ENCODE data around the gene ELMO3. TPM values are rescaled to one million over a fixed set of nuclear protein-coding genes. Genes with fewer than 3 reads are reported as not detected.

ELMO3 gene
- polyA plus RNA-seq, 1 donor from 2014 or later: 0.35 TPM

DNA sequence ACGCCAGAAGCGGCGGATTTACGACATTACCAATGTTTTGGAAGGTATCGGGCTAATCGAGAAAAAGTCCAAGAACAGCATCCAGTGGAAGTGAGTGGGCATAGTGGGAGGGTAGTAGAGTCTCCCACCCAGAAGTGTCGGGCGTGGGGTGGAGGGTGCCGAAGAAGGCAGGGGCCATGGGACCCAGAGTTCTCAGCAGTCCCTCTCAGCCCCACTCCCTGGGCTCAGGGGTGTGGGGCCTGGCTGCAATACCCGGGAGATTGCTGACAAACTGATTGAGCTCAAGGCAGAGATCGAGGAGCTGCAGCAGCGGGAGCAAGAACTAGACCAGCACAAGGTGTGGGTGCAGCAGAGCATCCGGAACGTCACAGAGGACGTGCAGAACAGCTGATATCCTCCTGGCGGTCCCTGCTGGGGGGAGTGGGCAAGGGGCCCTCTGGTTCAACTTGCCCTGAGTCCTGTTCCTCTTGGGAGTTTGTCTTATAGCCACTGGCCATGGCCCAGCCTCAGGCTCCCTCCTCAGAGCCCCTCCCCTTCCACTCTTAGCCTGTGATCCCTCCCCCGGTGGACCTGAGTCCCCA, 6.1 kb upstream of the ELMO3 start:
- Mint-ChIP-seq H3K36me3 (peaks cover 6% of the 10 kb centered on the region), H3K4me3 (peak overlapping the region; percentile 77 to 96 (median 90)), H3K27ac (peak overlapping the region in 2 of 3 donors; percentile 12 to 53), H3K4me1 (peaks cover 16 to 22% (median 19%) of the 10 kb centered on the region in 3 donors), H3K9me3 (no peaks in the 10 kb centered on the region), H3K27me3 (no peaks in the 10 kb centered on the region)

DNA sequence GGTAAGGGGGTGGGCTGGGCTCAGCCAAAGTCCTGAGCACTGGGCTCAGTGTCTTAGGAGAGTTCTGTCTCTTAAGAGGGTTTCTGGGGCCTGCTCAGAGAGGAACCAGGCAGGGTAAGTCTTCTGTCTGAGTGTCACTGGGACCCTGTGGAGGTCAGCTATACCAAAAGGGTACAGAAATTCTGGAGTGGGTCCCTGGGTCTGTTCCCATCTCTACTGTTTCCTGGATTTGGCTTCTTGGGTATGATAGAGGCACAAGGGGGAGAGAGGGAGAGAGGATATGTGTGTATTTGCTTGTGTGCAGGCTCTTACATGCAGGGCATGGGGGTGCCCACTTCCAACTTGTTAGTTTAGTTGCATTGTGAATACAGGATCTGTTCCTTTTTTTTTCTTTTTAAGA, 5.4 kb upstream of the ELMO3 start:
- Mint-ChIP-seq H3K36me3 (peaks cover 6% of the 10 kb centered on the region), H3K9me3 (no peaks in the 10 kb centered on the region), H3K27me3 (no peaks in the 10 kb centered on the region), H3K4me1 (peaks cover 16 to 23% (median 22%) of the 10 kb centered on the region in 3 donors), H3K4me3 (peak overlapping the region; percentile 60 to 96 (median 81)), H3K27ac (peak overlapping the region; percentile 12 to 46 (median 31))

DNA sequence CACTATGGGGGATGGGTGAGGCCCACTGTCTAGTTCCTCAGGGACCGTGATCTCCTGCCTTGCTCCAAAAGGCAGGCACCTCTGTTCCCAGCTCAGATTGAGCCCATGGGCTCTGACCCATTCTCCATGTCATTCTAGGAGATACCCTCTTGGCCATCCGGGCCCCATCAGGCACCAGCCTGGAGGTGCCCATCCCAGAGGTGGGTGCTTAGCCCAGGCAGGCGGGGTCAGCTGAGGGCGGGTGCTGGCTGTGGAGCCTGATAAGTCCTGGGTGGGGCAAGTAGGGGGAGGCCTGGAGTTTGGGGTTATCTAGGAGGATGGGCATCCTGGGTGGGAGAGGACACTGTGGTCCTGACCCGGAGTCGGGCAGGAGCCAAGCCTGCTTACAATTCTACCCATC, 4.7 kb upstream of the ELMO3 start:
- H3K9me3 Mint-ChIP-seq: no peaks in the 10 kb centered on the region
- peaks cover 16 to 23% (median 22%) of the 10 kb centered on the region in 3 donors for H3K4me1 Mint-ChIP-seq
- peak overlapping the region in 1 of 3 donors; percentile 57 for H3K27ac Mint-ChIP-seq
- peaks cover 6% of the 10 kb centered on the region for H3K36me3 Mint-ChIP-seq
- H3K27me3 Mint-ChIP-seq: no peaks in the 10 kb centered on the region
- H3K4me3 Mint-ChIP-seq: peak overlapping the region in 2 of 4 donors; percentile 77 to 84

DNA sequence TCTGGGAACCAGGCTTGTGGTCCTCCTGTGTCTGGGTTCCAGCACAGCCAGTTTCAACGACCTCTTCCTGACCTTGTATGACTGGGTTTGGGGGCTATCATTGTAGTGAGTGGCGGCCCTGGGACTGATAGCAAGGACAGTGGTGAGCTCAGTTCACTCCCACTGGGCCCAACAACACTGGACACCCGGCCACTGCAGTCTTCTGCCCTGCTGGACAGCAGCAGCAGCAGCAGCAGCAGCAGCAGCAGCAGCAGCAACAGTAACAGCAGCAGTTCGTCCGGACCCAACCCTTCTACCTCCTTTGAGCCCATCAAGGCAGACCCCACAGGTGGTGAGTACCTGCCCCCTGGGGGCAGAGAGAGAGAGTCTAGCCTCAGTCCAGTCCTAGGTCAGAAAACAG, 3.3 kb upstream of the ELMO3 start:
- Mint-ChIP-seq H3K4me3 (peak overlapping the region in 1 of 4 donors; percentile 77), H3K4me1 (peaks cover 16 to 23% (median 22%) of the 10 kb centered on the region in 3 donors), H3K36me3 (peaks cover 8% of the 10 kb centered on the region), H3K9me3 (no peaks in the 10 kb centered on the region), H3K27ac (peak overlapping the region in 1 of 3 donors; percentile 28), H3K27me3 (no peaks in the 10 kb centered on the region)

DNA sequence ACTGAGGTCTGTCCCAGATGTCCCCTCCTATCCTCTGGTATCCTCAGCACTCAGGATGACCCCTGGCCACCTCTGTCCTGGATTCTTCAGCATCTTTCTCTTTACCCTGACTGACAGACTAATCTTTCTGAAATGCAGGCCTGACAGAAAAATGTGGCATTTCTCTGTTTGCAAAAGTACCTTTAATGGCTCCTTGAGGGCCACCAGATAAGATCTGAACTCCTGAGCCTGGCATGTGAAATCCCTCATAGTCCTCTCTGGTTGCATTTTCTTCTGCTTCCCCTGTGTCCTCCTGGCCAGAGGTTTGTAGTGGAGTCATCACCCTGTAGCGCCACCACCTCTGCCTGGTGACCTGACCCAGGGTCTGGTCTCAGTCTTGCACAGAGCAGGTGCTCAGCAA, 2.0 kb upstream of the ELMO3 start:
- H3K36me3 Mint-ChIP-seq: peaks cover 8% of the 10 kb centered on the region
- peaks cover 12 to 16% (median 16%) of the 10 kb centered on the region in 3 donors for H3K4me1 Mint-ChIP-seq

DNA sequence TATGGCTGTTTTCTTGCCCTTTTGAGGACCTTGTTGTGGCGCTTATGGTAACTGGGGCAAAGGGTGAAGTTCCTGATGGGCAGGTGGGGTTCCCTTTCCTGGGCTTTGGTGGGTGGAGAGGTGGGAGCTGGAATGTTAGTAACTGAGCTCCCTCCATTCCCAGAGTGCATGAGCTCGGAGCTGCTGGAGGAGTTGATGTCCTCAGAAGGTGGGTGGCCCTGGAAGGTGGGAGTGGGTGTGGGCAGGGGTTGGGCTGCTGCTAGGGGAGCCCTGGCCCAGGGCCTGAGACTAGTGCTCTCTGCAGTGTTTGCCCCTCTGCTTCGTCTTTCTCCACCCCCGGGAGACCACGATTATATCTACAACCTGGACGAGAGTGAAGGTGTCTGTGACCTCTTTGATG, 1.2 kb upstream of the ELMO3 start:
- Mint-ChIP-seq H3K4me3 (no peak overlapping the region), H3K27ac (peak overlapping the region in 2 of 3 donors; percentile 67 to 74), H3K9me3 (no peaks in the 10 kb centered on the region), H3K36me3 (peaks cover 8% of the 10 kb centered on the region), H3K4me1 (peaks cover 9 to 14% (median 14%) of the 10 kb centered on the region in 3 donors), H3K27me3 (no peaks in the 10 kb centered on the region)

More for the DNA sequence above, 2.0 kb upstream of the ELMO3 start:
- no peaks in the 10 kb centered on the region for H3K9me3 Mint-ChIP-seq
- H3K4me3 Mint-ChIP-seq: peak overlapping the region in 1 of 4 donors; percentile 77
- H3K27ac Mint-ChIP-seq: peak overlapping the region in 1 of 3 donors; percentile 16
- H3K27me3 Mint-ChIP-seq: no peaks in the 10 kb centered on the region

DNA sequence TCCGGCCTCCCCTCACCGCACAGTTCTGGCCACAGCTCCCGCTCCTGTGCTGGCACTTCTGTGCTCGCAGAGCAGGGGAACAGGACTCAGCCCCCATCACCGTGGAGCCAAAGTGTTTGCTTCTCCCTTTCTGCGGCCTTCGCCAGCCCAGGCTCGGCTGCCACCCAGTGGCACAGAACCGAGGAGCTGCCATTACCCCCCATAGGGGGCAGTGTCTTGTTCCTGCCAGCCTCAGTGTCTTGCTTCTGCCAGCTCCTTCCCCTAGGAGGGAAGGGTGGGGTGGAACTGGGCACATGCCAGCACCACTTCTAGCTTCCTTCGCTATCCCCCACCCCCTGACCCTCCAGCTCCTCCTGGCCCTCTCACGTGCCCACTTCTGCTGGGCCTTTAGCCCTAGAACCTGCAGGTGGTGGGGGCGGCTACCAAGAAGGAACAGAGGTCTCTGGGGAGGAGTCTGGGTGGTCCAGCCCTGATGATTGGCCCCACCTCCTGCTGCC, 645 bp upstream of the ELMO3 start:
- H3K36me3 Mint-ChIP-seq: peaks cover 8% of the 10 kb centered on the region
- H3K4me3 Mint-ChIP-seq: peak overlapping the region in 2 of 4 donors; percentile 37 to 78
- H3K27ac Mint-ChIP-seq: peak overlapping the region; percentile 46 to 74 (median 67)
- H3K4me1 Mint-ChIP-seq: peaks cover 6 to 11% (median 11%) of the 10 kb centered on the region in 3 donors
- no peaks in the 10 kb centered on the region for H3K27me3 Mint-ChIP-seq
- no peaks in the 10 kb centered on the region for H3K9me3 Mint-ChIP-seq

DNA sequence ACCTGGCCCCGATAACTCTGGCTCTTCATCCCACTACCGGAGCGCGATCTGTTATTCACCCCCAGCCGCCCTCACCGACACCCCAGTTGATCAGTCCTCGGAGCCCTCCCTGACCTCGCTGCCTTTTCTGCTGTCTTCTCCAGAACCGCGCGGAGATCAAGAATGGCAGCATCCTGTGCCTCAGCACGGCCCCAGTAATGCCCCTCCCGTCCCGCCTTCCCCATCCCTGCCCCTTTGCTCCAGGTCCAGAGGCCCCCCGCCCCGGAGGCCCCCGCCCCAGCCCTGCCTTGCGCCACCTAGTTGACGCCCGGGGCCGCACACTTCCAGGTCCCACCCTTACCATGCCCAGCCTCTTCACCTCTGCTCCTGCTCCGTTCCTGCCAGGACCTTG, 872 bp downstream of the ELMO3 start:
- Mint-ChIP-seq H3K27me3 (no peaks in the 10 kb centered on the region), H3K36me3 (peaks cover 8% of the 10 kb centered on the region), H3K9me3 (no peaks in the 10 kb centered on the region), H3K27ac (peak overlapping the region in 1 of 3 donors; percentile 76), H3K4me3 (peak overlapping the region in 2 of 4 donors; percentile 25 to 63), H3K4me1 (peaks cover 2 to 11% (median 3%) of the 10 kb centered on the region in 3 donors)

DNA sequence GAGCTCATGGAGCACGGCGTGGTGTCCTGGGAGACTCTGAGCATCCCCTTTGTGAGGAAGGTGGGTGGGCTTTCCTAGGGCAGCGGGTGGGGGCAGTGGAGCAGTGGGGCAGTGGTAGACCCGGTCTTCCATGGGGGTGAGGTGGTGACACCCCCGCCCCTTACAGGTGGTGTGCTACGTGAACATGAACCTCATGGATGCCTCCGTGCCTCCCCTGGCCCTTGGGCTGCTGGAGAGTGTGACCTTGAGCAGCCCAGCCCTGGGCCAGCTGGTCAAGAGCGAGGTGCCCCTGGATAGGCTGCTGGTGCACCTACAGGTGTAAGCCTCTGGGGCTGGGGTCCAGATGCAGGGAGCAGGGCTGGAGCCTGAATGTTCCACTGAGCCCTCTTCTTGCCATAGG, 1.6 kb downstream of the ELMO3 start:
- Mint-ChIP-seq H3K27me3 (no peaks in the 10 kb centered on the region), H3K27ac (no peak overlapping the region), H3K4me3 (peak overlapping the region in 1 of 4 donors; percentile 17), H3K9me3 (no peaks in the 10 kb centered on the region), H3K4me1 (peaks cover 2 to 11% (median 3%) of the 10 kb centered on the region in 3 donors), H3K36me3 (peaks cover 8% of the 10 kb centered on the region)

DNA sequence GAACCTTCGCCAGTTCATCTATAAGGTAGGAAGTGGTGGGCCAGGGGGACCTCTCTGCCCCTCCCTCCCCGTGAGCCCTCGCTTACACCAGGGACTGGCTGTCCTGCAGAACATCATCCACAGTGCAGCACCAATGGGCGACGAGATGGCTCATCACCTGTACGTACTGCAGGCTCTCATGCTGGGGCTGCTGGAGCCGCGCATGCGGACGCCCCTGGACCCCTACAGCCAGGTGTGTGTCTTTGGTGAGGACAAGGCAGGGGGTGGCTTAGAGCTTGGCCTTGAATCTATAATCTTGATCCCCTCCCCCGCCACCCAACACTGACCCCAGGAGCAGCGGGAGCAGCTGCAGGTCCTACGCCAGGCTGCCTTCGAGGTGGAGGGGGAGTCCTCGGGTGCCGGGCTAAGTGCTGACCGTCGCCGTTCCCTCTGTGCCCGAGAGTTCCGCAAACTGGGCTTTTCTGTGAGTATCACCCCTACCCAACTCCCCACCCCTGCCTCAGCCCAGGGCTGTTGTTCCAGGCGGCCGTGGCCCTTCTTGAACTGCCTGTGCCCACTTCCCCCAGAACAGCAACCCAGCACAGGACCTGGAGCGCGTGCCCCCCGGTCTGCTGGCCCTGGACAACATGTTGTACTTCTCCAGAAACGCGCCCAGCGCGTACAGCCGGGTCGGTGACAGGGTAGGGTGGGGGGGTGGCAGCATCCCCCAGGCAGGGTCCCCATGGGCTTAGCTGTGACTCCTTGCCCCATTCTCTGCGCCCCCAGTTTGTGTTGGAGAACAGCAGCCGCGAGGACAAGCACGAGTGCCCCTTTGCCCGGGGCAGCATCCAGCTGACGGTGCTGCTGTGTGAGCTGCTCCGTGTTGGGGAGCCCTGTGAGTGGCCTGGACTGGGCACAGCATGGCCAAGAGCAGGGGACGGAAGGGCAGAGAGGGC, 2.7 kb downstream of the ELMO3 start:
- Mint-ChIP-seq H3K9me3 (no peaks in the 10 kb centered on the region), H3K27ac (no peak overlapping the region), H3K4me1 (peaks cover 0 to 7% (median 0%) of the 10 kb centered on the region in 3 donors), H3K36me3 (peaks cover 2% of the 10 kb centered on the region), H3K27me3 (no peaks in the 10 kb centered on the region), H3K4me3 (no peak overlapping the region)

DNA sequence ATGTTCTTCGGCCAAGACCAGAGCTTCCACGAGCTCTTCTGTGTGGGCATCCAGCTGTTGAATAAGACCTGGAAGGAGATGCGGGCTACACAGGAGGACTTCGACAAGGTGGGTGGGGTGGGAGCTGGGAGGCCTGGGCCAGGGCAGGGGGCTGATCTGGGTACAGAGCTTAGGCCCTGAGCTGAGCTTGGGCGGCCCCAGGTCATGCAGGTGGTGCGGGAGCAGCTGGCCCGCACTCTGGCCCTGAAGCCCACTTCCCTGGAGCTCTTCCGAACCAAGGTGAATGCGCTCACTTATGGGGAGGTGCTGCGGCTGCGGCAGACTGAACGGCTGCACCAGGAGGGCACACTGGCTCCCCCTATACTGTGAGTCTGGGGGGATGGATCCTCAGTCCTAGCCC, 3.5 kb downstream of the ELMO3 start:
- H3K9me3 Mint-ChIP-seq: no peaks in the 10 kb centered on the region
- H3K4me1 Mint-ChIP-seq: peaks cover 0 to 4% (median 0%) of the 10 kb centered on the region in 3 donors
- H3K27me3 Mint-ChIP-seq: no peaks in the 10 kb centered on the region
- peaks cover 2% of the 10 kb centered on the region for H3K36me3 Mint-ChIP-seq
- H3K4me3 Mint-ChIP-seq: no peak overlapping the region
- H3K27ac Mint-ChIP-seq: no peak overlapping the region

DNA sequence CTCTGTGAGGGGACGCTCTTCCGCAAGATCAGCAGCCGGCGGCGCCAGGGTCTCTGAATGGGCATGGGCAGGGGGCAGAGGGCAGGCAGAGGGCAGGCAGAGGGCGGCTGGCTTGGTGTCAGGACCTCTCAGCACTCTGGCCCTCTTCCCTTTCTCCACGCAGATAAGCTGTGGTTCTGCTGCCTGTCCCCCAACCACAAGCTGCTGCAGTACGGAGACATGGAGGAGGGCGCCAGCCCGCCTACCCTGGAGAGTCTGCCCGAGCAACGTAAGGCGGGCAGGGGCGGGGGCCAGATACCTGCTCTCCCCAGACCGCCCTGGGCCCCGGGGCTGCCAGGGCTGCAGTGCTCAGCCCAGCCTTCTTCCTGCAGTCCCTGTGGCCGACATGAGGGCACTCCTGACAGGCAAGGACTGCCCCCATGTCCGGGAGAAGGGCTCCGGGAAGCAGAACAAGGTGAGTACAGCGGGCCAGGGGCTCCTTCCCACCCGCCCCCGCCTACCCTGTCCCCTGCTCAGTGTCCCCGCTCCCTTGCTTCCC, 4.1 kb downstream of the ELMO3 start:
- Mint-ChIP-seq H3K9me3 (no peaks in the 10 kb centered on the region), H3K27ac (no peak overlapping the region), H3K27me3 (no peaks in the 10 kb centered on the region), H3K36me3 (peaks cover 2% of the 10 kb centered on the region), H3K4me1 (peaks cover 0 to 3% (median 0%) of the 10 kb centered on the region in 3 donors), H3K4me3 (no peak overlapping the region)

DNA sequence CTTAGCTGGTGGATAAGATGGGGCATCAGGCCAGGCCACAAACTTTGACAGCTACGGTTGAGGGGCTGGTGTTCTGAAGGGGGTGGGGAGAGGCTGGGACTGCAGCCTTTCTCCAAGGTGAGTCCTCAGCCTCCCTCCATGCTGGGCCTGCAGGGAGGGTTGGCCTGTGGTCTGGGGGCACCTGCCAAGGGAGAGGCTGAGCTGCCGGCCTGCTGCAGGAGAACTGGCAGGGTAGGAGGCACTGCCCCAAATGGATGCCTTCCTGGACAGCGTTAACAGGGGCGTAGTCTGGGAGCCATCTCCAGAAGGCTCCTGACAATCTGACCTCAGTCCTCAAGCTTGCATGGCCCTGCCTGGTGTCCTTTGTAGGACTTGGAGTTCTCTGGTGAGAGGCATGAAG, 5.1 kb downstream of the ELMO3 start:
- Mint-ChIP-seq H3K27ac (no peak overlapping the region), H3K36me3 (peaks cover 2% of the 10 kb centered on the region), H3K4me3 (no peak overlapping the region), H3K4me1 (no peaks in the 10 kb centered on the region), H3K27me3 (no peaks in the 10 kb centered on the region), H3K9me3 (no peaks in the 10 kb centered on the region)

DNA sequence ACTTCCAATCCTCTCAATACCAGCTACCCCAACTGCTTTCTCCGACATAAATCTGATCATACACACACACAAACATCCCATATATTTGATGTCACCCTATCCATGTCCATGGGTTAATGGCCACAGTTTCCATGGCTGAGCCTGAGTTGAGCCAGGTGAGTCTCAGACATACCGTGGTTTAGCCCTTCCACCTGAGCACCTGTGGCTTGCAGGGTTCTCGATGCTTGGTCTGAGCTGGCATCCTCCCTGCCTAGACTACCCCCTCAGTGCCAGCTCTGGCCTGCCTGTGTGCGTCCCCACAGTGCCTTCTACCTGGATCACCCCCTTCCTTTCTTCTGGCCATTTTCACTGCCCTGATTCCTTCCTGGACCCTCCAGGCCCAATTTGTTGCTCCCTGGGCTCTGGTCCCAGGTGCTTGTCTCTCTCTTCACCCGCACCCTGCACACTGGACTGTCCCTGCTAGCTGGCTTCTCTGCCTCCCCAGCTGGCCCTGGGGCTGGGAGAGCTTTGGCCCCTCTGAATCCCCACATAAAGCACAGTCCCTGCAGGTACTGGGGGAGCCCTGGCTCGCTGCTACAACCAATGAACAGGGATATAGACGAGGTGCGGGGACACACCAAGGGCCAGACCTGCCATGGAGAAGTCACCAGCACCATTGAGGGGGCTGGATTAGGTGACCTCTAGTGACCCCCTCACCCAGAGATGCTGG, 7.4 kb downstream of the ELMO3 start:
- H3K27ac Mint-ChIP-seq: no peak overlapping the region
- no peaks in the 10 kb centered on the region for H3K4me1 Mint-ChIP-seq
- H3K4me3 Mint-ChIP-seq: no peak overlapping the region
- no peaks in the 10 kb centered on the region for H3K9me3 Mint-ChIP-seq
- no peaks in the 10 kb centered on the region for H3K27me3 Mint-ChIP-seq
- no peaks in the 10 kb centered on the region for H3K36me3 Mint-ChIP-seq

Measured in IgD-negative memory B cell (primary cell).